NCI-H748 (cell line): Measurements from ENCODE around the gene AVPR2.
A peak's percentile ranks its signal among the peaks of the same experiment; 100 is the strongest.

ENCODE experiments used
- DNase-seq: peaks from one replicate; lab custom pipeline; 2025; ENCODE audit not compliant: unreplicated experiment; lab: John Stamatoyannopoulos, UW

Gene AVPR2

DNA sequence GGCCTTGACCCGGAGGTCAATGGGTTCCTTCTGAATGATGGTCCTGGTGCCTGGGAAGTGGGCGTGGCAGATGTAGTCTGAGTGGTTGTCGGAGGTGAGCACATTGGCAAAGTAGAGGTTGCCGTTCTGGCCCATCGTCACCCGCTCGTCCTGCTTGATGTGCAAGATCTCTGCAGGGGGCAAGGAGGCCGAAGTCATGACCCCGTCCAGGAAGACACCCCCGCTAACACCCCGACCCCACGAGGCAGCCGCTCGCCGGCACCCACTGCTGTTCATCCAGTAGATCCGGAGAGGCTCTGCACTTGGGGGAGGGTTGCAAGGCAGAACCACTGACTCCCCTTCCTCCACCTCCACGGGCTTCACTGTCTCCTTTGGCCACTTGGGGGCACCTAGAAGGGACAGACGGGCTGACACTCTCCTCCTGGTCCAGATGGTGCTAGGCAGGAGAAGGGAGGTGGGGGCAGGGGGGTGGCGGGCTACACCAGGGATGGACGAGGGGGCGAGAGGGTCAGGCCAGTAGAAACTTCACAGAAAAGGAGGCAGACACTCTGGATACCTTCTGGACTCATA lies 33.6 kb upstream of the AVPR2 start:
- DNase-seq: no peak

DNA sequence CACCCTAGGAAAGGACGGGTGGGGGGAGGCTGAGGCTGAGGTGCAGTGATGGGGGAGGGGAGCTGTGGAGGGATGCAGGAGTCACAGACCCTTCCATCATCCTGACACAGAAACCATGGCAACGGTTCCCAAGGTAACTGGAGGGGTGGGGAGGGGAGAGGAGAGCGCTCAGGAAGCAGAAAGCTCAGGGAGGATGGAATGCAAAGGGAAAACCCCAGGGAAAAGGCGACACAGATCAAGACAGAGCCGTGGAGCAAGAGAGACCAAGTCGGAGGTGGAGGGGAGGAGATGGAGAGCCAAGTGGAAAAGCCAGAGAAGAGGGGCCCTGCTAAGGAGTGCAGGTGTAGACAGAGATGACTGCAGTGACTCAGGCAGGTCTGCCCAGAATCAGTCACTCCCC lies 33.0 kb upstream of the AVPR2 start:
- DNase-seq: peak; percentile 7

DNA sequence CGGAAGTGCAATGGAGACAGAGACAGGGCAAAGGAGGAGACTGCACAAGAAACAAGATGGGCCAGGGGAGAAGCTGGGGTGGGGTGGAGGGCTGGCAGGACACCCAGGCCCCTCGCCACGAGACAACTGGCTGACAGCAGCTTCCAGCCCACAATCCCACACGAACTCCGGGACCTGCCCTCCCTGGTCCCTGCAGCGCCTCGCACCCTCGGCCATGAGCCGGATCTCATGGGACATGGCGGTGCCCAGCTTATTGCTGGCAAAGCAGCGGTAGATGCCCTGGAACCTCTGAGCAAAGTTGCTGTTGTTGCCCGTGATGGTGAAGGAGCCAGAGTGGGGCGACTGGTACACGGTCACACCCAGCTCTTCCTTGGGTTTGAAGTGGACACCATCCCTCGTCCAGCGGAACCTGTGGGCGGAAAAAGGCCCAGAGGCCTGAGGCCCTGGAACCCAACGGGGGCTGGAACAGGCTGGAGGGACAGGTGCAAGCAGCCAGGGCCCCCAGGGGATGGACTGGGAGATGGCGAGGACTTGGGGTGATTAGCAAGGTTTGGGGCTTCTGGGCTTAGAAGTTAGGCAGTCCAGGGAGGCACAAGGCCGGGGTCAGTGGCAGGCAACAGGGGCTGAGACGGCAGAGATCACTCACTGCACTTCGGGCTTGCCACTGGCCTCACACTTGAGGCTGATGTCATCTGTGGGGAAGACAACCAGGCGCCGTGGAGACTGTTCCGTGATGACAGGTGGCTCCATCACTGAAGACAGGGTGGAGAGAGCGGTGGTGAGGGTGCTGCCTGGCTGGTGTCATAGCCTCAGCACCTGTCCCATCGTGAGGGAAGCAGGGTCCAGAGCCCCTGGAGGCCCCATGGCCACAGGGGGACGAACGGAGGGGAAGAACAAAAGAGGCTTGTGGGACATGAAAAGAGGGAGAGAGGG lies 32.3 kb upstream of the AVPR2 start:
- no peak for DNase-seq

DNA sequence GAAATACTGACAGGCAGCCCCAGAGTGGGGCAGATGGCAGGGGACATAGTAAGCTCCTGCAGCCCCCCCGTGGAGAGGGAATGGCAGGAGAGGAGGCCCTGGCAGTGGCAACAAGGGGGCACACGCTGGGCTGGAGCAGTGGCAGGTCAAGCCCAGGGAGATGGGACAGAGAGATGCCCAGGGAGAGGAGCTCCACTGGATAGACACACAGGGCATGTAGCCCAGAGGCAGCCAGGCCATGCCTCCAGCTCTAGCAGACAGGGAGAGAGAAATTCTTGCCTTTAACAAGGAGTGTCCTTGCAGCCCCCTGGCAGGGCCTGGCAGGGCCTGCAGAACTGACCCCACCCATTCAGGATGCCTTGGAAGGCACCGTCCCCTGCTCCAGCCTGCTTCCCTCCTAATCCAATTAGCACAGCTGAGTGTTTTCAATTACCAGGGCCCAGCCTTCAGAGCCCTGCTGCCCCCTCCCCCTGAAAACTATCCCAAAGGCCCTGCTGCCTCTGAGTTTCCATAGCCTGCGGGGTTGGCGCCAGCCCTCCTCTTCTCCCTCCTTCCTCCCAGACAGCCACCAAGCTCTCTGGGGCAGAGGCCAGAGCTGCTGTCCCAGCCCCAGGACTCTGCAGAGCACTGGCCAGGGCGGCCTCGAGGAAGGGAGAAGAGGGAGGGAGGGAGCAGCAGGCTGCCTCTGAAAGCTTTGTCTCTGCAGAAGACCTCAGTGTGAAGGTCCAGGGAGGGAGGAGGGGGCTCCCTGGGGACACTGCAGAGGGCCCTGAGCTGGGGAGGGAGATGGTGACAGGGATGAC lies 31.0 kb upstream of the AVPR2 start:
- no peak for DNase-seq

DNA sequence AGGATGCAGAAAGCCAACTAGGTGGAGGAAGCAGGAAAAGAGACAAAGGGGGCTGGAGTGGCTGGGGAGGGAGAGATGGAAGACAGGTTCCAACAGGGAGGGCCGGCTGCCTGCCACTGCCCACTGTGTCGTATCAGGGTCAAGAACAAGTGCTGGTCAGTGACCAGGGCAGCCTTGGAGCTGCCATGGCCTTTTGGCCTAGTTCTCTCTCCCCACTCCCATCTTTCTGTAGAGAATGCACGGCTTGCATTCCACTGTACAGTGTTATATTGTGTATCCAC lies 30.4 kb upstream of the AVPR2 start:
- DNase-seq: no peak

DNA sequence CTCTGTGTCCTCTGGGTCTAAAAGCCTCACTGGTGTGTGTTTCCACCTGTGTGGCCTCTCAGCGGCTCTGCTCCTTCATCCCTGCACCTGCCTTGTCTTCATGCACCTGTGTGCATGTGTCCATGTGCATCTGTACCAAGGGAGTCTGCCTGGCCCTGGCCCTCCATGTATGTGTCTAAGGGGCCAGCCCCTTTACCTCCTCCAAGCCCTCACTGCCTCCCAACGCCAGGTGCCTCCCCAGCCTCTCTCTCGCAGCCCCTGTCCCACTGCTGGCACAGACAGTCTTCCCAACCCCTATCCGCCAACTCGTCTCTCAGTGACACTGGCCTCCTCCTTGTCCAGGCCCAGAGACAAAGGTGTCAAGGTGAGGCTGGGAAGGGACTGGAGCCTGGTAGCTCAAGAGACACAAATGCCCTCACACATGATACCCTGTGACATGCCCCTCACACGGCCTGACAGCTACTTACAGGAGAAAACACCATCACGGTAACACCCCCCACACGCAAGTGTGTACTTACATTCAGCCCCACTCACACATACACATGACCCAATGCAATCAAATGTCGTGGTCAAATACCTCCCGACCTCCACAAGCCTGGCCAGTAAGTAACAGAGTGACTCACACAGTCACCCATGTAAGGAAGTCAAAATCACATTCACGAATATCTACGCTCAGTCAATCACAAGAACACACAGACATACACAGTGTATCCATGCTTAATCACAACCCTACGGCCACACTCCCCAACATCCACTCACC lies 29.9 kb upstream of the AVPR2 start:
- no peak for DNase-seq

DNA sequence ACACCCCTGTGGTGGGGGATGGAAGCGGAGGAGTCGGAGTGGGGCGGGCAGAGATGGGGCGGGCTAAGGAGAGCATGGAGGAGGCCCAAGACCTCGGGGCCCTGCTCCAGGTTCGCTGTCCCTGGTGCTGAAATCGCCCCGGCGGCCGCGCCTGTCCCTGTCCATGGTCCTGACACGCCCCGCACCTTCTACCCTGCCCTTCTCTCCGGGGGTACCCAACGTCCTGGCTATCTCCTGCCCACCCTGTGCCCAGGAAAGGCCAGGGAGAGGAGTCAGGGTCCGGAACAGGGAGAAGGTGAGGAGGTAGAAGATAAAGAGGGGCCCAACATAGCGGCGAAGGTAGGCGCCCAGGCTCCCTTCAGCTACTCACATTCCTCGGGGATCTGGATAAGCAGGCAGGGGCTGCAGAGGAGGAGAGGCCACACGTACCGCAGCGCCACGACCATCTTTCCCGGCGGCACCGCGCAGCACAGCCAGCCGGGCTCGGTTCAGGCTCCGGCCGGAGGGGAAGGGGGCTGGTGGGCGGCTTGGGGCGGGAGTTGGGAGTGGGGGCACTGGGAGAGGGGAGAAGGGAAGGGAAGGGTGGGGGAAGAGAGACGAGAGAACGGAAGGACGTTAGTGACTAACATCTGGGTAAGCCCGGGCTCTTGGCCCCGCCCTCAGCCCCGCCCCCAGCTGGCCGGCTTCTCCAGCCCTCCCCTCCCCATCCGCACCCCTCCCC lies 28.9 kb upstream of the AVPR2 start:
- peak; percentile 58 for DNase-seq

DNA sequence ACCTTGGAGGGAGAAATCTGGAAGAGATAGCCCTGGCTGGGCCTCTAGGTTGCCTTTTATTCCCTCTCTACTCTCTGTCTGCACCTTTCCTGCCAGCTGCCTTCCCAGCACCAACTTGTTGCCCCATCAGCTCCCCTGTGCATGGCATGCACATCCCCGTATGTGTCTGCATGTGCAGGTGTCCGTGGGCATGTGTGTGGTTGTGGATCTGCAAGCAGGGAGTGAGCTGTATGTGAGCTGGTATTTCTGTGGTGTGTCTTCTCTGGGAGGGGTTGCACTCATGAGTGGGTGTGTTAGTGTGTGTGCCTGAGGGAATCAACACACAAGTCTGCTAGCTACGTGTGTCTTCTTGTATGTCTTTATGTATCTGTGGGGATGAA lies 28.4 kb upstream of the AVPR2 start:
- DNase-seq: peak; percentile 45

DNA sequence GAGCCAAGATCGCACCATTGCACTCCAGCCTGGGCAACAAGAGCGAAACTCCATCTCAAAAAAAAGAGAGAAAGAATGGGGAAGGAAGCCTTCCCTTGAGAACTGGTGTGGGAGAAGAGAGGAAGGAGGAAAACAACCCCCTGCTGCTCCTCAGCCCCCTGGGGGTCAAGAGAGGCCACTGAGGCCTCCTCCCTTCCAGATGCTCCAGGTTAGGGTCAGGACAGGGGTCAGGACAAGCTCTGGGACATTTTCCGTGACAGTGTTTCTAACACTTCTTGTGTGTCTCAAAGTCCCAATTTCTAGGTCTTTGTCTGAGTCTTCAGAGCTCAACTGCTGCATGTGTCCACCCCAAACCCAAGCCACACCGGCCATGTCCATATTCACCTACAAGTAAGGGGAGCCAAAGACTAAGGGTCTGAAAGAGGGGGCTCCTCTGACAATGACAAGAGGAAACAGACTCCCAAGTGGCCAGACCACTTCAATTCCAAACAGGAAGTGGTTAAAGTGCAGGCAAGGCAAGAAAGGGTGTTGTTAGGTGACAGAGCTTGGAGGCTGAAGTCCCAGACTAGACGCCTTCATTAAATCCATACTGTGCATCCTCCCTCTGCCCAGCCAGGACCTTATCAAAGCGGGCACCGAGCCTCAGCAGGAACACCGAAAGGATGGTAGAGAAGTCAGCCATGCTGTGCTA lies 26.8 kb upstream of the AVPR2 start:
- no peak for DNase-seq

DNA sequence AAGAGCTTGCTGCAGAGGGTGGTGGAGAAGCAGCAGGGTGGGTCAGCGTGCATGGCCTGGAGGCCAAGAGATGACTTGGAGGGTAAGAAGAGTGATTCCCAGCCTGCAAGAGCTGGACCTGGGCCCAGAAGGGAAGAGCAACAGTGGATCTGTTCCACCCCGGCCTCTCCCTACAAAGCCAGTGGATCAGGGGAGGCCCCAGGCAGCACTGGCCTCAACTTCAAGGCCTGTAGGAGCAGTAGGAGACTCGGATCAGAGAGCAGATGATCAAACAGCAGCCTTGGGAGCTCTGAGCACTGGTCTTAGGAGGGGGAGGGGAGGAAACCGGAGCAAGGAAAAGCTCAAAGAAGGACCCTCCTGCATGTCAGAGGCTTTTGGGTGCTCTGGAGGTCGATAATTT lies 26.1 kb upstream of the AVPR2 start:
- DNase-seq: no peak

DNA sequence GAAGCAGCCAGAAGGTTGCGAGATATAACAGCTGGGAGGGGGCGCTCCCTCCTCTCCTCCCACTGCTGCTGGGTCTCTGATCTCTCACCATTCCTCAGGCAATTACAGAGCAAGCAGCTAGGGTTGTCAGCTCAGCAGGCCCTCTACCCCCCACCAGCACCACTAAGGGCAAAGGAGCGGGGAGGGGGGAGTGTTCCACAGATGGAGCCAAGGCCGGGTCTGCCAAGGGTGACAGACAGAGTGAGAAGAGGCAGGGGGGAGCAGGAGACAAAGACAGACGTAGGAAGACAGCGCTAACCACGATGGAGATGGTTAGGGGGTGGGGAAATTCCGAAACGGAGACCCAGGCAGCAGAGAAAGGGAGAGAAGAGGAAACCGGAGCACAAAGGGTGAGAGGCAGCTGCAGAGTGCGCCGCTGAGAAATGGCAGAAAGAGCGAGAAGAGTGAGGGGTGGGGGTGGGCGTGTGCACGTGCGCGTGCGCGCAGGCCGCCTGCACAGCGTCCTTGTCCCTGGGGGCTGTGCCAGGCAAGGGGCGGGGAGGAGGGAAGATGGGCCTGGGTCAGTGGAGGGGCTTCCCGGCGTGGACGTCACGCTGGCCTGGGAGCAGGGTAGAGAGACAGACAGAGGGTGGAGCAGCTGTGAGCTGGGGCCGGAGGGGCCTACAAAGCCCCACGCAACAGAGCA lies 25.4 kb upstream of the AVPR2 start:
- no peak for DNase-seq

- no peak for DNase-seq
Observed at GRCh38 chrX:153879741-153880439, 24.6 kb upstream of the AVPR2 start.

DNA sequence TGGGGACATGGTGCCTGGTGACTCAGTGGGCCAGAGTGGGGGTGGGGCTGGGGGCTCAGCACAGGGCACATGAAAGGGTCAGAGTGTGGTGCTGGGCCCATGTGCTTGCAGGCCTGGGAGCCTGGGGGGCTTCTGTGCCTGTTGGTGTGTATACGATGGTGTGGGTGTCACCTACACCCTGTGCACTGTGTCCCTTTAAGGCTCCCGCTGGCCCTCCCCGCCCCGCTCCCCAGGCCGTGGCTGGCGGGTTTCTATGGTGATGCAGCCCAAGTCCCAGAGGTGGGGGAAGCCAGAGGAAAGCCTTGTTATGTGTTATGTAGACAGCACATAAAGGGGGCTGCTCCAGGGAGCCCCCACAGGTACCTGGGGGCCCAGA lies 24.0 kb upstream of the AVPR2 start:
- no peak for DNase-seq

DNA sequence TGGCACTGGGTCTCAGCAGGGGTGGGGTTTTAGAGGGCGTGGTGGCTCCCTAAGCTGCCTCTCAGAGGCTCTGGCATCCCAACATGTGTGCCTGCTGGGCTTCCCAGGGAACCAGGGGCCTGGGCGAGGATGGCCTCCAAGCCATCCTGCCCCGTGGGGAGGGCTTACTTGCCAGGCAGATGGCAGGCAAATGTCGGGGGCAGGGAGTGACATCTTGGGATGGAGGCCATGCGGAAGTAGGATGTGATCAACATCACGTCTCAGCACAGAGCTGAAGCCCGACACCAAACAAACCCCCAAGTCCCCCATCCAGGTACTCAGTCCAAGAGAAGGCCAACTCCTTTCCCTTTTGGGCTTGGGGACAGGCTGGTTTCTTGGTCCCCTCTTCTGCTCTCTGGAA lies 23.2 kb upstream of the AVPR2 start:
- no peak for DNase-seq

DNA sequence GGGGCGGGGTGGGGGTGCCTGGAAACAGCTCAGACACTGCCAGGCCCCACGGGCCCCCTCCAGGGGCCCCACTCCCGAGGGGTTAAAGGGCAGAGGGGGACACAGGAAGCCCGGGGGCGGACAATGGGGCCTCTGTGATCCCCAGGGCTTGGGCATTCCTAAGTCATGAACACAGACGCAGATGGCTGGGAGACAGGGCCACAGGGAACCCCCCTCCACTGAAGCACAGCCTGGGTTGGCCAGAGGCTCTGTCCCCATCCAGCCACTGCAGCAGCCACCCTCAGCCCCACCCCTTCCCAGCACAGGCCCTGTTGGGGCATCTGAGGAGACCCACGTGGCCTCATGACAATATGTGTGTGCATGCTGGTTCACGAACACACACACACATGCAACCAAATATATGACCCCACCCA lies 22.4 kb upstream of the AVPR2 start:
- DNase-seq: no peak

GRCh38 chrX:153882557-153882956 lies 21.9 kb upstream of the AVPR2 start:
- DNase-seq: no peak

DNA sequence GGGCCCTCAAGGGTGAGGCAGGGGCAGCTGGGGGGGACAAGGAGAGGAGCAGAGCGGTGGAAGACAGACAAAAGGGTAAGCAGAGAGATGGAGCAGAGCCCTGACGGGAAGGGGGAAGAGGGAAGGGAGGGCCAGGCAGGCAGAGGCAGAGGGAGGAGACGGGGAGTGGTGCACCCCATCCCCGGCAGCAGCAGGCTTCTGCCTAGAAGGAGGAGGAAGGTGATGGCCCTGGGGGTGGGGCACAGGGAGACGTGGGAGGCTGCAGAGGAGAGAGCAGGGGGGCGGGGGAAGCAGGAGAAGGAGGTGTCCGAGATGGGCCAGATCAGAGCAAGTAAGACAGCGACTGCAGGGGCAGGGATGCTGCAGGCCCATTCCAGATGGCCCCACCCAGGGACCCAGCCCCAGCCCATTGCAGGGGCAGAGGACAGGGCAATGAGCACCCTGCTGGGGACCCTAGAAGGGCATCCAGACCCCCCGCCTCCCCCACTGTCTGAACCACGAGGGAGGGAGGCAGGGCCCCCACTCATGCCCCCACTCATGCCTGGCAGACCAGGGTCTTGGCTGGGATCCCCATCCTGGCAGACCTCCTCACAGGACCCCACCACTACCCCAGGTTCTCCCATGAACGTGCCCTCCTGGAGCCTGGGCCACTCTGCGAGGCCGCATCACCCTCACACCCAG lies 21.2 kb upstream of the AVPR2 start:
- no peak for DNase-seq

GRCh38 chrX:153884136-153884535 lies 20.3 kb upstream of the AVPR2 start:
- DNase-seq: peak; percentile 37
